Measurements from ENCODE around the gene COPB2. TPM values are rescaled to one million over a fixed set of nuclear protein-coding genes. Genes with fewer than 3 reads are reported as not detected.

The COPB2 gene
- total and polyA plus RNA-seq, 2 of the 8 experiments (the other 6 are each of a cell fraction or from before 2014, with no cell fraction given): 40.3 to 119 TPM

DNA sequence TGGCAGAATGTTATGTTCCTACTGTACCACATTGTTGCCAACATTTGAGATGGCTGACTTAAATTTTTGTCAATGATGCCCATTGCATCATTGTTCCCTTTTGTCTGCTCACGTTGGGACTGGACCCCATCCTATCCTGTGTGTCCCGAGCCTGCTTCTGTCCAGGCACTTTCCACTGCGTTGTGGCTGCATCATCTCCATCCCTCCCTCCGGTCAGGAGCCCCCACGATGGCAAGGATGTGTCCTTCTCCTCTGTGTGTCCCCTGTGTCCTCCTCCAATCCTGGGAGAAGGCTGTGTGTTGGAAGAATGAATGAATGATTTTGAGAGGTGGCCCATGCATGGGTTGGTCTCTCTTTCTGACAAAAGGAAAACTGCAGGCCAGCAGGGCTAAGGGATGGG is 65.0 kb downstream of the COPB2 start (continued):
- TF ChIP-seq E2F6 (IDR thresholded peaks at IDR 0.05): no peak

Measured in H1 (cell line).